Measurements from ENCODE around the gene DSCAM. TPM values are rescaled to one million over a fixed set of nuclear protein-coding genes. Genes with fewer than 3 reads are reported as not detected.

DSCAM gene
- total and polyA plus RNA-seq, 2 experiments from 2014 or later, result 0.23 to 0.42 TPM

- DNase-seq (ENCODE audit: low read depth in 1 of 2, low spot score in 1 of 2), result no peak
- no peak overlapping the region for H3K4me3 ChIP-seq
- no peaks in the 10 kb centered on the region for H3K4me1 ChIP-seq (ENCODE audit: low read depth)
- no peaks in the 10 kb centered on the region for H3K36me3 ChIP-seq
- no peak overlapping the region for H3K27ac ChIP-seq
- no peak for TF ChIP-seq CTCF (IDR thresholded peaks at IDR 0.05; ENCODE audit: low read depth, low read length)
- no peaks in the 10 kb centered on the region for H3K9me3 ChIP-seq (ENCODE audit: low read depth)
- H3K27me3 ChIP-seq, result no peaks in the 10 kb centered on the region
These were observed 226.4 kb downstream of the DSCAM start for GRCh38 chr21:40620386-40621145.

- TF ChIP-seq CTCF (IDR thresholded peaks at IDR 0.05; ENCODE audit: low read depth, low read length), result no peak
- no peaks in the 10 kb centered on the region for H3K9me3 ChIP-seq (ENCODE audit: low read depth)
- no peak for DNase-seq (ENCODE audit: low read depth in 1 of 2, low spot score in 1 of 2)
- H3K27me3 ChIP-seq, result no peaks in the 10 kb centered on the region
- H3K36me3 ChIP-seq, result no peaks in the 10 kb centered on the region
- H3K4me3 ChIP-seq, result no peak overlapping the region
- H3K27ac ChIP-seq, result no peak overlapping the region
- no peaks in the 10 kb centered on the region for H3K4me1 ChIP-seq (ENCODE audit: low read depth)
These were observed 228.6 kb downstream of the DSCAM start for GRCh38 chr21:40618191-40618973.

GRCh38 chr21:40616377-40616704 is 230.6 kb downstream of the DSCAM start:
- Histone ChIP-seq H3K4me3 (no peak overlapping the region), H3K27ac (no peak overlapping the region), H3K27me3 (no peaks in the 10 kb centered on the region), H3K36me3 (no peaks in the 10 kb centered on the region), H3K9me3 (ENCODE audit: low read depth) (no peaks in the 10 kb centered on the region), H3K4me1 (ENCODE audit: low read depth) (no peaks in the 10 kb centered on the region)
- TF ChIP-seq CTCF (IDR thresholded peaks at IDR 0.05; ENCODE audit: low read depth, low read length), result no peak
- DNase-seq (ENCODE audit: low read depth in 1 of 2, low spot score in 1 of 2), result no peak

GRCh38 chr21:40615505-40616376 is 231.2 kb downstream of the DSCAM start:
- Histone ChIP-seq H3K4me3 (no peak overlapping the region), H3K4me1 (ENCODE audit: low read depth) (no peaks in the 10 kb centered on the region), H3K9me3 (ENCODE audit: low read depth) (no peaks in the 10 kb centered on the region), H3K27me3 (no peaks in the 10 kb centered on the region), H3K27ac (peak overlapping the region; percentile 22), H3K36me3 (no peaks in the 10 kb centered on the region)
- DNase-seq (ENCODE audit: low read depth in 1 of 2, low spot score in 1 of 2), result peak in 1 of 2 donors; percentile 7
- TF ChIP-seq CTCF (IDR thresholded peaks at IDR 0.05; ENCODE audit: low read depth, low read length), result no peak

- H3K27ac ChIP-seq, result no peak overlapping the region
- TF ChIP-seq CTCF (IDR thresholded peaks at IDR 0.05; ENCODE audit: low read depth, low read length), result no peak
- H3K4me1 ChIP-seq (ENCODE audit: low read depth), result no peaks in the 10 kb centered on the region
- no peaks in the 10 kb centered on the region for H3K36me3 ChIP-seq
- H3K4me3 ChIP-seq, result no peak overlapping the region
- no peak for DNase-seq (ENCODE audit: low read depth in 1 of 2, low spot score in 1 of 2)
- H3K27me3 ChIP-seq, result no peaks in the 10 kb centered on the region
- H3K9me3 ChIP-seq (ENCODE audit: low read depth), result no peaks in the 10 kb centered on the region
These were observed 233.4 kb downstream of the DSCAM start for GRCh38 chr21:40613546-40614030.
